ENCODE measurements around the gene DSP.

Gene DSP

DNA sequence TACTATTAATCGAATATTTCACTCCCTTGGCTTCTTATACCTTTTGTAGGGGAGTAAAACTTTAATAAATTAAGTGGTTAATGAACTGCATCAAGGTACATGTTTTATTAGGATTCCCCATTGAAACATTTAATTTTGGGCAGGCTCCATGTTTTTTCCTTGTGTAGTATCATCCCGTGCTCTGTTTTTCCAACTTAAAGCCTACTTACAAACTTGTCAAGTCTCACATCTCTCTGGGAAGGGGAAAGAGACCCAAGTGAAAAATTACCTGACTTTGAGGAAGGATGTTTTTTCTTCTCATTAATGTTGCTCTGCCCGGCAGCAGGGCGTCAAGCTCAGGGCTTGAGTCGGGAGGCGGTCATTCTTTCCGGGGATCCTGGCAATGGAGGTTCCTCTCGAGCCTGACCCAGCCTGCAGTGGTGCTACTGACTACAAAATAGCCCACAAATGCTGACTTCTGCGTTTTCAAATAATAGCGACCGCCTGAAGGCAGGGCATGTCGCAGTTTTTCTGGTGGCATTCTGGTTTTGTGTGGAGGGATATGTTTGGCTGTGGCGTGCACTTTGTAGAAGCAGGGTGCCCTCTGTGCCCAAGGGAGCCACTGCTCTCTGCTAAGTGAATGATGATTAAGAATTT lies 2.4 kb downstream of the DSP start:
- DNase-seq (no peak), ATAC-seq (no peak)
- H3K27ac Mint-ChIP-seq: no peak overlapping the region
- no peaks in the 10 kb centered on the region for H3K36me3 Mint-ChIP-seq (ENCODE audit: low read depth)
- no peak overlapping the region for H3K4me3 Mint-ChIP-seq
- no peaks in the 10 kb centered on the region for H3K9me3 Mint-ChIP-seq
- H3K27me3 Mint-ChIP-seq: peaks cover 74% of the 10 kb centered on the region
- H3K4me1 Mint-ChIP-seq: peaks cover 6% of the 10 kb centered on the region

DNA sequence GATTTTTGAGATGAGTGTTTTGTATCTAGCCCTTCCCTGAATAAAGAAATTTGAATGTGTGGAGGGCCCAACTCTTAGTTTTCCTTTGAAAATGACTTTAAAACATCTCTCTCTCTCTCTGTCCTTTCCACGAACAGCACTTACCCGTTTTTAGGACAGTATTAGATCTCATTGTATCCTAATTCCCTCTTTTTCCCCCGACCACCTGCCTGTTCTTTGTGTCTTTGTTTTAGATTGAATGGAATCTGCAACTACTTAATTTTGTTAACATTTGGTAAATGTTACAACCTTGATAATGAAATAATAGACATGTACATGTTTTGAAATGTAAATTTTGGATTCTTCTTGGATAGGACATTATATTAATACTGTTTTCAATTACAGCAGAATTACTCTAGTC lies 3.1 kb downstream of the DSP start:
- Mint-ChIP-seq H3K4me3 (no peak overlapping the region), H3K27ac (no peak overlapping the region), H3K4me1 (peaks cover 6% of the 10 kb centered on the region), H3K36me3 (ENCODE audit: low read depth) (no peaks in the 10 kb centered on the region), H3K9me3 (no peaks in the 10 kb centered on the region), H3K27me3 (peaks cover 74% of the 10 kb centered on the region)
- ATAC-seq: no peak
- DNase-seq: no peak

DNA sequence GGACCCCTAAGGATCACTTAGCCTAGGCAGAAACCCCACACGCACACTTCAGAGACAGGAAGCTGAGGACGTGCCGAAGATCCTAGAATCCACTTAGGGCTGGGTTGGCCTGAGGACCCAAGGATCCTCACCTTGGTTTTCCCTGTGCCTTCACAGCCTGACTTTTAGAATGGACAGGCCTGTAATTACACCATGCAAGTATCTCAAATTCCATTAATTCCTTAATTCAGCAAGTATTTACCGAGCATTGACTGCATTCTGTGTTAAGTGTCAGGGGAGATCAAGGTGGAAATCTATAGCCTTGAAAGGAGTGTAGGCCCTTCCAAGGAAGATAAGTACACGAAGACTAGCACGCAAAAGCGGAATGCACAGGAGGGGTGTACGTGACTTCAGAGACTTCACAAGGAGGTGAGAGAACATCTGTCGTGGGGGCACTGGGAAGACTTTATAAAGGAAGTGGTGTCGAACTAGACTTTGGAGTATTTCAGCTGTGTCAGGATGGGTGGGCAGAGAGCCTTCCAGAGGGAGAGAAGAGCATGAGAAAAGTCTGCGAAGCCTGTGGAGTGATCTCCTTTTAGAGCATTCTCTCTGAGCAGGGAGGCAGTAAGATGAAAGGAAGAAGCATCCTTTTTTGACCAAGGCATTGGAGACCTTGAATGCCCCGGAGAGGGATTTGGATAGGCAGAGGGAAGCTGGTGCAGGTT lies 4.0 kb downstream of the DSP start:
- H3K27ac Mint-ChIP-seq: no peak overlapping the region
- no peaks in the 10 kb centered on the region for H3K36me3 Mint-ChIP-seq (ENCODE audit: low read depth)
- H3K9me3 Mint-ChIP-seq: no peaks in the 10 kb centered on the region
- peaks cover 6% of the 10 kb centered on the region for H3K4me1 Mint-ChIP-seq
- peaks cover 66% of the 10 kb centered on the region for H3K27me3 Mint-ChIP-seq
- ATAC-seq (no peak), DNase-seq (no peak)
- H3K4me3 Mint-ChIP-seq: no peak overlapping the region

DNA sequence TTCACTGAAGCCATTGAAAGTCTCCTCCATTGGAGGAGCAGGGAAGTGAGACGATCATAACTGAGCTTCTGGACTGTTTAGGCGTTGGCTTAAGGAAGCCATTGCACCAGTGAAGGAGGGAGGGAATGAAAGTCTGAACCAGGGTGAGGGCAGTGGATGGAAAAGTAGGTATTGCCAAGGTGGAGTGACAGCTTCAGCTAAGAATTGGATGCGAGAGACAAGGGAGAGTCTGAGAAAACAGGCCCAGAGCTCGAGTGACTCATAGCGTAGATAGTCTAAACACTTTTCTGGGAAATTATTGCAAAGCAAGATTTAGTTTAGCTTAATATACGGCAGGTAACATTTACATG lies 4.5 kb downstream of the DSP start:
- peaks cover 1% of the 10 kb centered on the region for H3K4me1 Mint-ChIP-seq
- no peak for ATAC-seq
- no peak overlapping the region for H3K4me3 Mint-ChIP-seq
- H3K27me3 Mint-ChIP-seq: peaks cover 62% of the 10 kb centered on the region
- DNase-seq: no peak
- no peaks in the 10 kb centered on the region for H3K9me3 Mint-ChIP-seq
- no peak overlapping the region for H3K27ac Mint-ChIP-seq
- H3K36me3 Mint-ChIP-seq (ENCODE audit: low read depth): no peaks in the 10 kb centered on the region

DNA sequence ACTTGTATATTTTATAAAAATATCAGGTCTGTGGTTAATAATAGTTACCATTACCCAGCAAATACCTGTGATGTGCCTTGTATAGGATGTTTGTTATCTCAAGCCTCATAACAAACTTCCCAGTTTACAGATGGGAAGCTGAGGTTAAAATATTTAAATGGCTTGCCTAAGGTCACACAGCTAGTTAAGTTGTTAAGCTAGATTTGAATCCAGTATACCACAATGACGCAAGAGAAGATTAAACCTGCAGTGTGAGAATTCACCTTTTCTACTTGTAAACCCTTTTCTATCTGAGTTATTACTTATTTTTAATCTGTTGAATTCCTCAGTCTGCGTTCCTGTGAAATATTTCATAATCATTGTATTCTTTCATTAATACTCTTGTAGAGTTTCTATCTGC lies 4.9 kb downstream of the DSP start:
- no peak for ATAC-seq
- no peaks in the 10 kb centered on the region for H3K4me1 Mint-ChIP-seq
- H3K36me3 Mint-ChIP-seq (ENCODE audit: low read depth): no peaks in the 10 kb centered on the region
- no peaks in the 10 kb centered on the region for H3K9me3 Mint-ChIP-seq
- H3K27me3 Mint-ChIP-seq: peaks cover 61% of the 10 kb centered on the region
- no peak overlapping the region for H3K27ac Mint-ChIP-seq
- H3K4me3 Mint-ChIP-seq: no peak overlapping the region
- DNase-seq: no peak

DNA sequence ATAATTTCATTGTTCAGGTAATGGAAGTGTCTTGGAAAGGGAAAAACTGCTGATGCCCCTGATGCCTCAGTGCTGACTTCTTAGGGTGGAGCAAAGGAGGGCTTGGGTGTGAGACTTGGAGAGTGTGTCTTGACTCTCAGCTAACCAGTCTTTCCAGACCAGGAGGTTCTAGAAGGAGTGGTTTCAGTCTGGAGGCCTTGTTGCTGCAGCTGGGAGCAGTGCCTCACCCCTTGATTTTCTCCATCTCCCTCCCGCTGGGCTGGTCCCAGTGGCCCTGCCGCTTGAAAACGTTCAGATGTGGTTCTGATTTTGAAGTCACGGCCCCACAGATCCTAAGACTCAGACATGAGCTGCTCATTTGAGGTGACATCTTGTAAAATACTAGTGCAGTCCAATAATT lies 5.4 kb downstream of the DSP start:
- DNase-seq (no peak), ATAC-seq (no peak)
- Mint-ChIP-seq H3K4me3 (no peak overlapping the region), H3K9me3 (no peaks in the 10 kb centered on the region), H3K27ac (no peak overlapping the region), H3K27me3 (peaks cover 62% of the 10 kb centered on the region), H3K36me3 (ENCODE audit: low read depth) (no peaks in the 10 kb centered on the region), H3K4me1 (no peaks in the 10 kb centered on the region)

DNA sequence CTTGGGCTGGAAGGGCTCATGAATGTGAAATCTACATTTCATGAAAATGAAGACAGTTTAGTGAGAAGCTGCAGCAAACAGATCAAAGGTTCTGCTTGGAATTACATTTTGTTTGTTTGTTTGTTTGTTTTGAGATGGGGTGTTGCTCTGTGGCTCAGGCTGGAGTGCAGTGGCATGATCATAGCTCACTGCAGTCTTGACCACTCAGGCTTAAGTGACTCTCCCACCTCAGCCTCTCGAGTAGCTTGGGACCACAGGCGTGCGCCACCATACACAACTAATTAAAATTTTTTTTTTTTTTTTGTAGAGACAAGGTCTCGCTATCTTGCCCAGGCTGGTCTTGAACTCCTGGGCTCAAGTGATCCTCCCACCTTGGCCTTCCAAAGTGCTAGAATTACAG lies 5.8 kb downstream of the DSP start:
- no peak for ATAC-seq
- peaks cover 62% of the 10 kb centered on the region for H3K27me3 Mint-ChIP-seq

DNA sequence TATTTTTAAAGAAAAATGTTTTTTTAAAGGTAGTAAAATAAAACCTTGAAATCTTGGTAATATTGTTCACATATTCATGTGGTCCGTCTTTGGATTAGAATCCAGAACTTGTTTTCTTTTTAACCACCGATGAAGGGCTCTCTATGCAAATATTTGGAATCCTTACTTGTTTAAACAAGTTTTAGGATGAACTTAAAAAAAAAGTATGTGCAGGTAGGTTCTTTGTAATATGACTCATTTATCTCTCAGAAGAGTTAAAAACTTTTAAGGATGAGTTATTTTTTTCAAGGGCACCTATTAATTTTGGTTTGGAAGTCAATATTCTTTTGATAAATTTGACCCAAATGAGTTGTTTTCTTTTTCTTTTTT lies 8.9 kb downstream of the DSP start:
- no peaks in the 10 kb centered on the region for H3K9me3 Mint-ChIP-seq
- peaks cover 42% of the 10 kb centered on the region for H3K27me3 Mint-ChIP-seq
- DNase-seq: no peak
- no peak overlapping the region for H3K27ac Mint-ChIP-seq
- no peak overlapping the region for H3K4me3 Mint-ChIP-seq
- H3K4me1 Mint-ChIP-seq: no peaks in the 10 kb centered on the region
- no peaks in the 10 kb centered on the region for H3K36me3 Mint-ChIP-seq (ENCODE audit: low read depth)
- ATAC-seq: no peak

More for the DNA sequence above, 5.8 kb downstream of the DSP start:
- Mint-ChIP-seq H3K4me1 (no peaks in the 10 kb centered on the region), H3K36me3 (ENCODE audit: low read depth) (no peaks in the 10 kb centered on the region), H3K27ac (no peak overlapping the region), H3K4me3 (no peak overlapping the region), H3K9me3 (no peaks in the 10 kb centered on the region)
- no peak for DNase-seq

DNA sequence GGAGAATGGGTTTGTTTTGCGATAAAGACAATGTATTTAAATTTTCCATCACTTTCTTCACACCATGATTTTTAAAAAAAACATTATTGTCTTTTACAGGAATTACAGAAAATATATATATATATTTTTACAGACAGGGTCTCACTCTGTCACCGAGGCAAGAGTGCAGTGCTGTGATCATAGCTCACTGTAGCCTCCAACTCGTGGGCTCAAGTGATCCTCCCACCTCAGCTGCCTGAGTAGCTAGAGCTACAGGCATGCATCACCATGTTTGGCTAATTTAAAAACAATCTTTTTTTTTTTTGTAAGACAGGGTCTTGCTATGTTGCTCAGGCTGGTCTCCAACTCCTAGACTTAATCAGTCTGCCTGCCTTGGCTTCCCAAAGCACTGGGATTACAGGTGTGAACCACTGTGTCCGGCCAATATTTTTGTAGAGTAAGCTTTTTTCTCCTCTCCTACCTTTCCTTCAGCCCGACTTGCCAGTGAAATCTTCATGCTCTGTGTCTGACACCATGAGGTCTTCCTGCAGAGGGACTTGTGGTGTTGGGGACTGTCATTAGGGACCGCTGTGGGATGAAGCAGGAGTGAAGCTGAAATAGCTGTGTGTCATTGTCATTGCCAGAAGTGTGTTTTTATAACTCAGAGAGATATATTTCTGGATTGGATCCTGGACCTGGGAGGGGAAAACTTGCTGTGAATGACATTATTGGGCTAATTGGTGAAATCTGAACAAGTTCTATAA lies 13.2 kb downstream of the DSP start:
- Mint-ChIP-seq H3K36me3 (ENCODE audit: low read depth) (no peaks in the 10 kb centered on the region), H3K4me1 (no peaks in the 10 kb centered on the region), H3K4me3 (no peak overlapping the region), H3K27me3 (peaks cover 24% of the 10 kb centered on the region), H3K27ac (no peak overlapping the region), H3K9me3 (no peaks in the 10 kb centered on the region)
- no peak for DNase-seq
- ATAC-seq: no peak

DNA sequence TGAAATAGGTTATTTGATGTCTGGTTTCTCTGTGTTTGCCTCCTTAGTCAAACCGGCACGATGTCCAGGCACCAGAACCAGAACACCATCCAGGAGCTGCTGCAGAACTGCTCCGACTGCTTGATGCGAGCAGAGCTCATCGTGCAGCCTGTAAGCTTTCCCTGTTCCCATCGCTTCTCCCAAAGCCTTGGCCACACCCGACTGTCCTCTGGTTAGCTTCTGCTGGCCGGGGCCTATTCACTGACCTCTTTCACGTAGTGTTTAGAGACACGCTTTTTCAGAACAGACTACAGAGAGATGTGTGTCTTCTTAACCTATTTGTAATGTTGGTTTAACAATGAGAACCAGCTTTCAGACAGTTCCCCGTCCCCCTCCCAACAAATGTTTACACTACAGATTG lies 14.2 kb downstream of the DSP start:
- no peaks in the 10 kb centered on the region for H3K9me3 Mint-ChIP-seq
- DNase-seq (no peak), ATAC-seq (no peak)
- H3K36me3 Mint-ChIP-seq (ENCODE audit: low read depth): no peaks in the 10 kb centered on the region
- H3K4me1 Mint-ChIP-seq: no peaks in the 10 kb centered on the region
- H3K27me3 Mint-ChIP-seq: peaks cover 27% of the 10 kb centered on the region
- no peak overlapping the region for H3K4me3 Mint-ChIP-seq
- H3K27ac Mint-ChIP-seq: no peak overlapping the region

DNA sequence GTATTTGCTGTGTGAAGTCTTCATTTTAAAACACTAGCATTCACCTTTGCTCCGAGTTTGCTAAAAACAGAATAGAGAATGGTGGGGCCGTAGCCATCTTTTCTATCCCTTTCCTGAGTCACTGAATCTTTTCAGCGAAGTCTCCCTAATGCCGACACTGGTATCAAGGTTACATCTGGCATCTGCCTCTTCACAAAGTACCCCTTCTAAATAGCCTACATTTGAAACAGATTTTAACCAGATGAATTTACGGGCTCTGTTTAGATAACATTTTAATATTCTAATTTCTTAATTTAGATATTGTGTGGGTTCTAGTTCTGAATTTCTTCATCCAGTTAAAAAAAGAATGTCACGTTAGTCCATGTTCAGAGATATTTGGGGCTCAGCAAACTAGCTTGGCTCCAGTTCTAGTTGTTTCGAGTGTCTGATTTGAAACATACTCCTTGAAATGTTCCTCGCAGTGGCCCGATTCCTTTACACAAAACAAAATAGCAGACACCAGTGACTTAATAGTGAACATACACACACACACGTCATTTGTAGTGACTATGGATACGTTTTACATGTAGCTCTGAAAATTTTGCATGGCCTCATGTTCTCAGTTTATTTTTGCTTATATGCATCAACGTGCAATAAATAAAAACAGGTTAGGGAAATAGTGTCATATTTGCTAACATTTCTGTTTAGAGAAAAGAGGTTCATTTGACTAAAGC lies 15.1 kb downstream of the DSP start:
- Mint-ChIP-seq H3K27me3 (peaks cover 26% of the 10 kb centered on the region), H3K27ac (no peak overlapping the region), H3K4me1 (no peaks in the 10 kb centered on the region), H3K9me3 (no peaks in the 10 kb centered on the region), H3K4me3 (no peak overlapping the region), H3K36me3 (ENCODE audit: low read depth) (no peaks in the 10 kb centered on the region)
- no peak for DNase-seq
- no peak for ATAC-seq

DNA sequence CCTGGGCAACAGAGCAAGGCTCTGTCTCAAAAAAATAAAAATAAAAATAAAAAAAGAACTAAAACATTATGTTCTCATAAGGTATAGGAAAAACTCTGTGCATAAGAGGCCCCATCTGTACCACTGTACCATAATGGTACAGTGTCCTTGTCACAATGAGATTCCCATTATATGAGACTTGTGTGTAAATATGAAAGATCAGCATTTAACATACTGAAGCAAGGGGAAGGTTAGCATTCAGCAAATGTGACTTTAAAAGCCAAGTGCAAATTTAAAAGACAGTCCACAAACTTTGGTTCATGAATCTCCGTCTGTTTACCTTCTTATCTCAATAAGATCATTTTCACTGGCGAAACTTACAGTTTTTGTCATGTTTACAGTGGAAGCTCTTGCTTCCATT lies 16.2 kb downstream of the DSP start:
- Mint-ChIP-seq H3K4me1 (no peaks in the 10 kb centered on the region), H3K27ac (no peak overlapping the region), H3K9me3 (no peaks in the 10 kb centered on the region), H3K27me3 (peaks cover 22% of the 10 kb centered on the region), H3K36me3 (ENCODE audit: low read depth) (no peaks in the 10 kb centered on the region), H3K4me3 (no peak overlapping the region)
- no peak for ATAC-seq
- no peak for DNase-seq

DNA sequence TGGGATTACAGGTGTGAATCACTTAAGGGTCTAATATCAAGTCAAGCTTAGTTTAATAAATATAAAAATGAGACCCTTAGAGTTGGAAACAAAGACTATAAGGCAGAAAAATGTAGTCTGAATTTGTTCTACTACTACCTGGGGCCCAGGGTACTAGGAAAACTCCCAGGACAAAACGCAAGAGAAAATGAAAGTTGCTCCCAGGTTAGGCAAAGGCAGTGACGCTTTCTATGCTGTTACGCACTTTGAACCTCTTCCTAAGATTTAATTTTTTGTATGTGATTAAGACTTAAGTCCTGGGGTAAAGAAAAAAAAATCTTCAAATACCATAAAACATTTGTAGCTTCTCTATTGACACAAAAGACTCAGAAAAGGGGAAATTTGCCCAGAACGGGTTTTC lies 17.3 kb downstream of the DSP start:
- Mint-ChIP-seq H3K36me3 (ENCODE audit: low read depth) (no peaks in the 10 kb centered on the region), H3K27ac (no peak overlapping the region), H3K4me1 (no peaks in the 10 kb centered on the region), H3K4me3 (no peak overlapping the region), H3K27me3 (peaks cover 21% of the 10 kb centered on the region), H3K9me3 (no peaks in the 10 kb centered on the region)
- ATAC-seq: no peak
- no peak for DNase-seq

DNA sequence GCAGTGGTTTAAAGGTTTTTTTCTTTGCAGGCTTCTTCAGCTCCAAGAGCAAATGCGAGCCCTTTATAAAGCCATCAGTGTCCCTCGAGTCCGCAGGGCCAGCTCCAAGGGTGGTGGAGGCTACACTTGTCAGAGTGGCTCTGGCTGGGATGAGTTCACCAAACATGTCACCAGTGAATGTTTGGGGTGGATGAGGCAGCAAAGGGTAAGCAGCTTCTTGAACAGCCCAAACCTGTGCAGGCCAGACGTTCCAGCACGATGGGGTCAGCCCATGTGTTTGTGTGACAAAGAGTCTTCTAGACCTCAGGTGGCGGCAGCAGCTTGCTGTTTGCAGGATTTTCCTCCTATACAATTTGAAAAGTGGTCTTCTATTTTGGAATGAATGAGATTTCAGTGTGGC lies 17.7 kb downstream of the DSP start:
- Mint-ChIP-seq H3K36me3 (ENCODE audit: low read depth) (no peaks in the 10 kb centered on the region), H3K27ac (no peak overlapping the region), H3K4me3 (no peak overlapping the region), H3K4me1 (no peaks in the 10 kb centered on the region), H3K9me3 (no peaks in the 10 kb centered on the region), H3K27me3 (peaks cover 21% of the 10 kb centered on the region)
- no peak for DNase-seq
- no peak for ATAC-seq
